ENCODE results near the gene TSC22D1. TPM values are rescaled to one million over a fixed set of nuclear protein-coding genes. Genes with fewer than 3 reads are reported as not detected.
A peak's percentile ranks its signal among the peaks of the same experiment; 100 is the strongest.

Gene TSC22D1
- total RNA-seq, 1 experiment from 2014 or later: 79.2 TPM

DNA sequence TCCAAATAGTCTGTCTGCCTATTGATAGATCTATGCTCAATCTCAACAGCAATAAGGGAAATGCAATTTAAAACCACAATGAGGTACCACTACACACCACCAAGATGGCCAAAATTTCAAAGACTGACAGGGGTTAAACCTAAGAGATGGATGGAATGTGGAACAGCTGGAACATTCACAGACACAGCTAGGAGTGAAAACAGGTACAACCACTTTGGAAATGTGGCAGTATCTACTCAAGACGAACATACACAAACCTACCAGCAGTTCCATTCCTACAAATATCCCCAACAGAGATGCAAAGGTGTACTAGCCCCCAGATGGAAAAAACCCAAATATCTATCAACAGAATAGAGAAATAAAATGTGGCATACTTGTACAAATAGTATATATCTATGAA, 86.4 kb downstream of the TSC22D1 start:
- no peak overlapping the region for H3K27ac ChIP-seq
- no peaks in the 10 kb centered on the region for H3K27me3 ChIP-seq (ENCODE audit: insufficient read depth, low read depth)
- no peak overlapping the region for H2AFZ ChIP-seq
- 0 out of 2 replicates have a peak, but pooled peaks cover 10% of the 10 kb centered on the region for H3K36me3 ChIP-seq (ENCODE audit: low read depth)
- H3K4me2 ChIP-seq: no peak overlapping the region
- no peaks in the 10 kb centered on the region for H3K9me3 ChIP-seq (ENCODE audit: insufficient read depth, low read depth)
- ChIA-PET CTCF (interaction anchor here (0.6 kb wide), 1 partner anchor 11 kb away, joined by 3 read pairs; no protein-coding TSS in a partner anchor), POLR2A (ENCODE audit: unreplicated experiment) (interaction anchor here (0.7 kb wide), 1 partner anchor 16 kb away, joined by 11 read pairs; no protein-coding TSS in a partner anchor)
- H3F3A ChIP-seq (ENCODE audit: insufficient read depth, low read depth): peaks cover 24% of the 10 kb centered on the region
- TF ChIP-seq, protein P1, sequence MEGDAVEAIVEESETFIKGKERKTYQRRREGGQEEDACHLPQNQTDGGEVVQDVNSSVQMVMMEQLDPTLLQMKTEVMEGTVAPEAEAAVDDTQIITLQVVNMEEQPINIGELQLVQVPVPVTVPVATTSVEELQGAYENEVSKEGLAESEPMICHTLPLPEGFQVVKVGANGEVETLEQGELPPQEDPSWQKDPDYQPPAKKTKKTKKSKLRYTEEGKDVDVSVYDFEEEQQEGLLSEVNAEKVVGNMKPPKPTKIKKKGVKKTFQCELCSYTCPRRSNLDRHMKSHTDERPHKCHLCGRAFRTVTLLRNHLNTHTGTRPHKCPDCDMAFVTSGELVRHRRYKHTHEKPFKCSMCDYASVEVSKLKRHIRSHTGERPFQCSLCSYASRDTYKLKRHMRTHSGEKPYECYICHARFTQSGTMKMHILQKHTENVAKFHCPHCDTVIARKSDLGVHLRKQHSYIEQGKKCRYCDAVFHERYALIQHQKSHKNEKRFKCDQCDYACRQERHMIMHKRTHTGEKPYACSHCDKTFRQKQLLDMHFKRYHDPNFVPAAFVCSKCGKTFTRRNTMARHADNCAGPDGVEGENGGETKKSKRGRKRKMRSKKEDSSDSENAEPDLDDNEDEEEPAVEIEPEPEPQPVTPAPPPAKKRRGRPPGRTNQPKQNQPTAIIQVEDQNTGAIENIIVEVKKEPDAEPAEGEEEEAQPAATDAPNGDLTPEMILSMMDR (conservative IDR thresholded peaks at IDR 0.05): no peak
- TF ChIP-seq EZH2 (IDR thresholded peaks at IDR 0.05; ENCODE audit: low read depth): no peak
- H4K20me1 ChIP-seq (ENCODE audit: insufficient read depth): 0 out of 2 replicates have a peak, but pooled peaks cover 4% of the 10 kb centered on the region
- BruUV-seq (replicated peaks): no TSS peak
- intact Hi-C loops (cut with micrococcal nuclease; ENCODE audit: unreplicated experiment): loop anchor here (10.0 kb wide), 1 partner anchor 225 kb away; no protein-coding TSS in a partner anchor
- no peaks in the 10 kb centered on the region for H3K9me2 ChIP-seq (ENCODE audit: insufficient read depth)
- peaks cover 76% of the 10 kb centered on the region for H3K79me2 ChIP-seq (ENCODE audit: low read depth)
- no peak for DNase-seq
- no peak overlapping the region for H3K4me3 ChIP-seq
- no peaks in the 10 kb centered on the region; the same call in none of the 2 replicates for H3K4me1 ChIP-seq (replicated peaks; ENCODE audit: insufficient read depth)

GRCh38 chr13:44487989-44488388, 88.1 kb downstream of the TSC22D1 start:
- Histone ChIP-seq H3K36me3 (ENCODE audit: low read depth) (0 out of 2 replicates have a peak, but pooled peaks cover 10% of the 10 kb centered on the region), H3K9me2 (ENCODE audit: insufficient read depth) (no peaks in the 10 kb centered on the region), H4K20me1 (ENCODE audit: insufficient read depth) (no peaks in the 10 kb centered on the region), H3K4me1 (replicated peaks; ENCODE audit: insufficient read depth) (peaks cover 3% of the 10 kb centered on the region), H3K27me3 (ENCODE audit: insufficient read depth, low read depth) (no peaks in the 10 kb centered on the region), H3K4me3 (no peak overlapping the region), H3K79me2 (ENCODE audit: low read depth) (peaks cover 75% of the 10 kb centered on the region), H2AFZ (no peak overlapping the region), H3K4me2 (no peak overlapping the region), H3F3A (ENCODE audit: insufficient read depth, low read depth) (peaks cover 26% of the 10 kb centered on the region), H3K27ac (no peak overlapping the region), H3K9me3 (ENCODE audit: insufficient read depth, low read depth) (no peaks in the 10 kb centered on the region)
- intact Hi-C loops (cut with micrococcal nuclease; ENCODE audit: unreplicated experiment): loop anchor here (10.0 kb wide), 1 partner anchor 227 kb away; no protein-coding TSS in a partner anchor
- TF ChIP-seq, protein P1 (conservative IDR thresholded peaks at IDR 0.05): no peak
- TF ChIP-seq EZH2 (IDR thresholded peaks at IDR 0.05; ENCODE audit: low read depth): no peak
- DNase-seq: no peak
- POLR2A ChIA-PET (ENCODE audit: unreplicated experiment): interaction anchor here (0.7 kb wide), 1 partner anchor 446 kb away, joined by 8 read pairs; no protein-coding TSS in a partner anchor
- CTCF ChIA-PET: no interaction called here
- BruUV-seq (replicated peaks): no TSS peak

DNA sequence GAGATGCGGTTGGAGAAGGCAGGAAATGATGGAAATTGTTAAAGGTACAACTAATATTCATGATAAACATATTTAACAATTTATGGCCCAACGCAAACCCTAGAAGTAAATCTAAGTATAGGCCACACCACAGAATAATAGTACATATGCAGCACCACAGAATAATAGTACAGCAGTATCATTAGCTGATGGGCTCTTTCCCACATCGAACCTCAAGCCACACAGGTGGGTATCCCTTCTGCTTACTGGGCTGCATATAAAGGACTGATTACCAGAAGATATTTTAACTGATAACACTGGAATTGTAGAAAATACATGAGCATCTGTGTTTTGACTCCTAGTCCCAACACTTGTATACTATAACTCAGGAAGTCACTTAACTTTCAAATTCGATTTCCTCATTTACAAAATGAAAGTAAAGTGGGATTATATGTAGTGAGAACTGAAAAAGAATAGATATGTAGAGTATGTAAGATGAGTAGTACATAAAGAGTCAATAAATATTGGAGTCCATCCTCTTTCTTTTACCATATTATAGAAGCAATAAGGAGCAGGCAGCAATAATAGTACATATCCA, 91.5 kb downstream of the TSC22D1 start:
- 0 out of 2 replicates have a peak, but pooled peaks cover 4% of the 10 kb centered on the region for H3K36me3 ChIP-seq (ENCODE audit: low read depth)
- H3K4me1 ChIP-seq (replicated peaks; ENCODE audit: insufficient read depth): peaks cover 3% of the 10 kb centered on the region; the same call in 1 of the 2 replicates
- H3K9me2 ChIP-seq (ENCODE audit: insufficient read depth): no peaks in the 10 kb centered on the region
- ChIA-PET CTCF (interaction anchor here (0.8 kb wide), 1 partner anchor 486 kb away, joined by 3 read pairs; no protein-coding TSS in a partner anchor), POLR2A (ENCODE audit: unreplicated experiment) (interaction anchor here (0.7 kb wide), 1 partner anchor 47 kb away, joined by 11 read pairs; no protein-coding TSS in a partner anchor)
- no peaks in the 10 kb centered on the region for H3K9me3 ChIP-seq (ENCODE audit: insufficient read depth, low read depth)
- no peak for DNase-seq
- intact Hi-C loops (cut with micrococcal nuclease; ENCODE audit: unreplicated experiment): loop anchor here (5.0 to 10.0 kb wide), 2 partner anchors 93 to 230 kb away; partner anchors contain the start of gene TSC22D1
- H3K4me3 ChIP-seq: no peak overlapping the region
- H3F3A ChIP-seq (ENCODE audit: insufficient read depth, low read depth): peaks cover 26% of the 10 kb centered on the region
- H3K4me2 ChIP-seq: no peak overlapping the region
- no TSS peak for BruUV-seq (replicated peaks)
- no peaks in the 10 kb centered on the region for H4K20me1 ChIP-seq (ENCODE audit: insufficient read depth)
- peaks cover 91% of the 10 kb centered on the region for H3K79me2 ChIP-seq (ENCODE audit: low read depth)
- H3K27me3 ChIP-seq (ENCODE audit: insufficient read depth, low read depth): no peaks in the 10 kb centered on the region
- no peak for TF ChIP-seq EZH2 (IDR thresholded peaks at IDR 0.05; ENCODE audit: low read depth)
- TF ChIP-seq, protein P1 (conservative IDR thresholded peaks at IDR 0.05): no peak
- H3K27ac ChIP-seq: peak overlapping the region; percentile 28; the same call in 1 of the 2 replicates
- no peak overlapping the region for H2AFZ ChIP-seq

Measured in PC-9 (cell line).